Neural progenitor cell (in vitro differentiated cells): Measurements from ENCODE around the gene TBX10. TPM values are rescaled to one million over a fixed set of nuclear protein-coding genes. Genes with fewer than 3 reads are reported as not detected.

Source experiments
- DNase-seq: peaks from one replicate; pipeline ENCODE4 v3.0.0-alpha.2; 2016; ENCODE audit warnings: low spot score
- H2AFZ ChIP-seq: fragments of 200-600 bp; sonication (generic); replicated peaks from 2 replicates; pipeline ENCODE4 v1.6.1; 2016; ENCODE audit warnings: antibody characterized with exemption
- H3F3A ChIP-seq: fragments of 200-600 bp; sonication (generic); 2 replicates; pipeline ENCODE4 v1.6.1; 2016; ENCODE audit warnings: antibody characterized with exemption, low read depth
- H3K27ac ChIP-seq: fragments of 200-600 bp; sonication (generic); 2 replicates; pipeline ENCODE4 v1.5.1; 2016; ENCODE audit warnings: mild to moderate bottlenecking
- H3K27me3 ChIP-seq: fragments of 200-600 bp; sonication (generic); 2 replicates; pipeline ENCODE4 v1.6.1; 2016; ENCODE audit warnings: mild to moderate bottlenecking, moderate library complexity
- H3K36me3 ChIP-seq: fragments of 200-600 bp; sonication (generic); 2 replicates; pipeline ENCODE4 v1.5.1; 2016
- H3K4me1 ChIP-seq: fragments of 200-600 bp; sonication (generic); 2 replicates; pipeline ENCODE4 v1.6.1; 2016; ENCODE audit warnings: mixed run types
- H3K4me2 ChIP-seq: fragments of 200-600 bp; sonication (generic); 2 replicates; pipeline ENCODE4 v1.6.1; 2016
- H3K4me3 ChIP-seq: fragments of 200-600 bp; sonication (generic); 2 replicates; pipeline ENCODE4 v1.5.1; 2016
- H3K79me2 ChIP-seq: fragments of 200-600 bp; sonication (generic); 2 replicates; pipeline ENCODE4 v1.6.1; 2016; ENCODE audit warnings: low read depth
- H3K9ac ChIP-seq: fragments of 200-600 bp; sonication (generic); 2 replicates; pipeline ENCODE4 v1.6.1; 2016
- H3K9me3 ChIP-seq: fragments of 200-600 bp; sonication (generic); 2 replicates; pipeline ENCODE4 v1.5.1; 2016; ENCODE audit warnings: low read depth
- H4K20me1 ChIP-seq: fragments of 200-600 bp; sonication (generic); 2 replicates; pipeline ENCODE4 v1.6.1; 2016; ENCODE audit warnings: low read depth
- H3K27ac Mint-ChIP-seq: 3 replicates; pipeline ENCODE4 v1.8.0; 2021; ENCODE audit warnings: mixed read lengths
- H3K27me3 Mint-ChIP-seq: 2 replicates; pipeline ENCODE4 v1.8.0; 2022; ENCODE audit warnings: low read depth, mild to moderate bottlenecking, inconsistent platforms, moderate library complexity, mixed read lengths; ENCODE audit not compliant: insufficient read depth
- H3K36me3 Mint-ChIP-seq: 3 replicates; pipeline ENCODE4 v1.8.0; 2021; ENCODE audit warnings: mixed read lengths
- H3K4me1 Mint-ChIP-seq: 3 replicates; pipeline ENCODE4 v1.8.0; 2021; ENCODE audit warnings: mixed read lengths
- H3K4me3 Mint-ChIP-seq: 3 replicates; pipeline ENCODE4 v1.8.0; 2021; ENCODE audit warnings: mild to moderate bottlenecking, moderate library complexity, mixed read lengths
- H3K9me3 Mint-ChIP-seq: 3 replicates; pipeline ENCODE4 v1.8.0; 2020; ENCODE audit warnings: mixed read lengths
- CTCF ChIP-seq: fragments of 200-600 bp; sonication (generic); IDR thresholded peaks from 2 replicates; pipeline ENCODE4 v1.5.1; 2017; ENCODE audit warnings: antibody characterized with exemption, mild to moderate bottlenecking
- EZH2 ChIP-seq: fragments of 200-600 bp; sonication (generic); IDR thresholded peaks from 2 replicates; pipeline ENCODE4 v1.6.1; 2017; ENCODE audit warnings: antibody characterized with exemption, mild to moderate bottlenecking, moderate library complexity
- EZH2phosphoT487 ChIP-seq: fragments of 200-600 bp; sonication (generic); IDR thresholded peaks from 2 replicates; pipeline ENCODE4 v1.6.1; 2017; ENCODE audit warnings: antibody characterized with exemption
- small RNA-seq: library from RNA; depleted of rRNA; stranded (forward); fragments of <200 nt; gene quantifications from one replicate; pipeline ENCODE3, GENCODE V24; 2015
- total RNA-seq: library from RNA; depleted of rRNA; stranded (reverse); fragments of >200 nt; gene quantifications from 2 replicates; pipeline ENCODE4 v1.2.3, GENCODE V29; 2015; ENCODE audit warnings: low replicate concordance

The TBX10 gene
- total RNA-seq, 1 donor from 2014 or later, result not detected

- DNase-seq, result peak; percentile 96
- H3K4me1 ChIP-seq, result peaks cover 11% of the 10 kb centered on the region
- peaks cover 33% of the 10 kb centered on the region for H3F3A ChIP-seq
- no peak within 1 kb of the TSS for H3K27ac ChIP-seq
- H3K79me2 ChIP-seq, result peaks cover 28% of the 10 kb centered on the region
- peaks cover 28% of the 10 kb centered on the region for H4K20me1 ChIP-seq
- peak within 1 kb of the TSS; percentile 91 for H3K4me2 ChIP-seq
- peaks cover 16% of the 10 kb centered on the region for H3K27me3 Mint-ChIP-seq
- peaks cover 41% of the 10 kb centered on the region for H3K27me3 ChIP-seq
- H2AFZ ChIP-seq, result no peak within 1 kb of the TSS
- TF ChIP-seq EZH2, result no peak
- peak; percentile 84 for TF ChIP-seq CTCF
- peak within 1 kb of the TSS; percentile 82 for H3K4me3 ChIP-seq
- no peaks in the 10 kb centered on the region for H3K9me3 Mint-ChIP-seq
- H3K36me3 Mint-ChIP-seq, result peaks cover 23% of the 10 kb centered on the region
- peaks cover 57% of the 10 kb centered on the region for H3K4me1 Mint-ChIP-seq
- H3K4me3 Mint-ChIP-seq, result peak within 1 kb of the TSS; percentile 94
- peak within 1 kb of the TSS; percentile 82 for H3K9ac ChIP-seq
- H3K9me3 ChIP-seq, result no peaks in the 10 kb centered on the region
- H3K36me3 ChIP-seq, result no peaks in the 10 kb centered on the region
- H3K27ac Mint-ChIP-seq, result peak within 1 kb of the TSS; percentile 98
Observed at GRCh38 chr11:67583247-67584204, 56.0 kb downstream of the TBX10 start, which contains the start of gene GSTP1. TSS of gene GSTP1 (plus strand) at chr11:67583812. CDS start at chr11:67583844, 32 bp downstream.

DNA sequence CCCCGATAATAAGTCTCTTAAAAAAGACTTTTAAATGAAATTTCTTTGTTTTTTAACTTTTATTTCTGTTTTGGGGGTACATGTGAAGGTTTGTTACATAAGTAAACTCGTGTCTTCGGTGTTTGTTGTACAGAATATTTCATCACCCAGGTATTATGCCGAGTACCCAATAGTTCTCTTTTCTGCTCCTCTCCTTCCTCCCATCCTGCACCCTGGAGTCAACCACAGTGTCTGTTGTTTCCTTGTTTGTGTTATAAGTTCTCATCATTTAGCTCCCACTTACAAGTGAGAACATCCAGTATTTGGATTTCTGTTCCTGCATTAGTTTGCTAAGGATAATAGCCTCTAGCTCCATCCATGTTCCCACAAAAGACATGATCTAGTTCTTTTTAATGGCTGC is 57.6 kb downstream of the TBX10 start:
- H3K4me3 ChIP-seq, result no peak overlapping the region
- no peaks in the 10 kb centered on the region for H3K36me3 ChIP-seq
- no peaks in the 10 kb centered on the region for H3K9me3 ChIP-seq
- H2AFZ ChIP-seq, result no peak overlapping the region
- Mint-ChIP-seq H3K27me3 (peaks cover 19% of the 10 kb centered on the region), H3K36me3 (peaks cover 17% of the 10 kb centered on the region), H3K4me3 (peak overlapping the region; percentile 81), H3K9me3 (no peaks in the 10 kb centered on the region), H3K27ac (no peak overlapping the region), H3K4me1 (peaks cover 57% of the 10 kb centered on the region)
- H3K4me2 ChIP-seq, result no peak overlapping the region
- peaks cover 26% of the 10 kb centered on the region for H3F3A ChIP-seq
- peaks cover 41% of the 10 kb centered on the region for H3K27me3 ChIP-seq
- H3K4me1 ChIP-seq, result peaks cover 11% of the 10 kb centered on the region
- DNase-seq, result no peak
- H3K27ac ChIP-seq, result no peak overlapping the region
- peaks cover 28% of the 10 kb centered on the region for H3K79me2 ChIP-seq
- TF ChIP-seq CTCF (no peak), EZH2phosphoT487 (no peak), EZH2 (no peak)
- H3K9ac ChIP-seq, result no peak overlapping the region
- peaks cover 28% of the 10 kb centered on the region for H4K20me1 ChIP-seq

- H3K79me2 ChIP-seq, result peaks cover 28% of the 10 kb centered on the region
- H3K4me3 ChIP-seq, result no peak overlapping the region
- no peak overlapping the region for H3K9ac ChIP-seq
- no peaks in the 10 kb centered on the region for H3K36me3 ChIP-seq
- no peak overlapping the region for H2AFZ ChIP-seq
- H3K9me3 ChIP-seq, result no peaks in the 10 kb centered on the region
- peak; percentile 52 for DNase-seq
- peak overlapping the region; percentile 81 for H3K27ac Mint-ChIP-seq
- peaks cover 21% of the 10 kb centered on the region for H3F3A ChIP-seq
- H3K36me3 Mint-ChIP-seq, result peaks cover 12% of the 10 kb centered on the region
- peaks cover 23% of the 10 kb centered on the region for H3K27me3 Mint-ChIP-seq
- peak overlapping the region; percentile 81 for H3K4me3 Mint-ChIP-seq
- peaks cover 62% of the 10 kb centered on the region for H3K4me1 Mint-ChIP-seq
- no peaks in the 10 kb centered on the region for H3K9me3 Mint-ChIP-seq
- peaks cover 11% of the 10 kb centered on the region for H3K4me1 ChIP-seq
- peak overlapping the region; percentile 25 for H3K4me2 ChIP-seq
- peaks cover 23% of the 10 kb centered on the region for H4K20me1 ChIP-seq
- no peak overlapping the region for H3K27ac ChIP-seq
- H3K27me3 ChIP-seq, result peaks cover 41% of the 10 kb centered on the region
- TF ChIP-seq EZH2phosphoT487 (no peak), CTCF (no peak), EZH2 (no peak)
Observed at GRCh38 chr11:67581469-67581868, 58.1 kb downstream of the TBX10 start.

Small RNAs within 50 kb of the gene (small RNA-seq; reads per million reads assigned to genes)
- gene AP003385.3 (not detected), gene RPL37P2 (1.1 reads per million, percentile 80 among the genes with 10 or more reads in this experiment)

Other genes starting within 250 kb of the TBX10 start
- gene RAD9A, start 247.8 kb downstream of the TBX10 start, total RNA-seq, result 10.4 and 37.5 TPM in 2 replicates
- gene PPP1CA, start 237.9 kb downstream of the TBX10 start, total RNA-seq, result 102 and 189 TPM in 2 replicates
- gene TBC1D10C, start 235.7 kb downstream of the TBX10 start, total RNA-seq, result 0.15 and 1.1 TPM in 2 replicates
- gene CARNS1, start 224.1 kb downstream of the TBX10 start, total RNA-seq, result 0.22 and 0.52 TPM in 2 replicates
- gene RPS6KB2, start 211.3 kb downstream of the TBX10 start, total RNA-seq, result 23.7 and 51.3 TPM in 2 replicates
- gene PTPRCAP, start 202.1 kb downstream of the TBX10 start, total RNA-seq, result 1.1 TPM in 1 of 2 replicates, not detected in the other
- gene CORO1B, start 196.3 kb downstream of the TBX10 start, total RNA-seq, result 25.5 and 68.4 TPM in 2 replicates
- gene GPR152, start 187.0 kb downstream of the TBX10 start, total RNA-seq, result not detected in 2 replicates
- gene CABP4, start 184.4 kb downstream of the TBX10 start, total RNA-seq, result not detected in 2 replicates
- gene TMEM134, start 170.5 kb downstream of the TBX10 start, total RNA-seq, result 68.1 and 88.8 TPM in 2 replicates
- 20.3 and 38.5 TPM in 2 replicates for gene AIP, start 156.7 kb downstream of the TBX10 start, total RNA-seq
- 7.7 and 32.8 TPM in 2 replicates for gene PITPNM1, start 134.4 kb downstream of the TBX10 start, total RNA-seq
- 2.1 and 17.1 TPM in 2 replicates for gene CDK2AP2, start 131.6 kb downstream of the TBX10 start, total RNA-seq
- gene CABP2, start 116.3 kb downstream of the TBX10 start, total RNA-seq, result not detected in 2 replicates
- gene GSTP1, start 56.0 kb downstream of the TBX10 start, total RNA-seq, result 436 and 1,035 TPM in 2 replicates
- 71.0 and 137 TPM in 2 replicates for gene NDUFV1, start 32.8 kb downstream of the TBX10 start, total RNA-seq
- gene NUDT8, start 9.8 kb downstream of the TBX10 start, total RNA-seq, result 1.6 and 4.1 TPM in 2 replicates
- gene ACY3, start 11.0 kb upstream of the TBX10 start, total RNA-seq, result not detected in 2 replicates
- gene ALDH3B2, start 34.9 kb upstream of the TBX10 start, total RNA-seq, result not detected in 2 replicates